Caco-2 (cell line): ENCODE measurements around the gene MLPH. TPM values are rescaled to one million over a fixed set of nuclear protein-coding genes. Genes with fewer than 3 reads are reported as not detected.

Experiments used
- BruUV-seq: library from RNA; stranded (reverse); fragments of 400-500 nt; replicated peaks from 2 replicates; lab custom pipeline; 2021; lab: Mats Ljungman, UMichigan
- CTCF ChIA-PET: fragments of 300-600 bp; sonication (Branson Sonifier 250); formaldehyde crosslinking; loops from one replicate; lab custom pipeline; 2022; ENCODE audit warnings: antibody characterized with exemption; lab: Charles Lee
- POLR2A ChIA-PET: fragments of 300-600 bp; sonication (Branson Sonifier 250); formaldehyde crosslinking; loops from one replicate; lab custom pipeline; 2022; ENCODE audit warnings: antibody characterized with exemption; lab: Charles Lee
- DNase-seq, 2 experiments: peaks; one replicate each; pipeline versions ENCODE4 v3.0.0 to v3.0.0-alpha.2; 2020 to 2022
- H3K27me3 ChIP-seq: replicated peaks from 2 replicates; pipeline ENCODE4 v1.6.0; 2011; ENCODE audit warnings: low read length; ENCODE audit not compliant: control insufficient read depth, insufficient read depth
- H3K36me3 ChIP-seq: 2 replicates; pipeline ENCODE4 v1.5.1; 2011; ENCODE audit warnings: low read length; ENCODE audit not compliant: control insufficient read depth, insufficient read depth
- H3K4me1 ChIP-seq: fragments of 250-450 bp; sonication (Bioruptor Pico); 2 replicates; pipeline ENCODE4 v1.5.1; 2020; ENCODE audit warnings: mild to moderate bottlenecking
- H3K4me3 ChIP-seq: 2 replicates; pipeline ENCODE4 v1.5.1; 2011; ENCODE audit warnings: low read depth, mild to moderate bottlenecking, control low read depth, low read length
- H3K9me3 ChIP-seq: fragments of 250-450 bp; sonication (Bioruptor Pico); 2 replicates; pipeline ENCODE4 v1.5.1; 2020; ENCODE audit warnings: mild to moderate bottlenecking, moderate library complexity
- H3K27ac Mint-ChIP-seq: one replicate; pipeline ENCODE4 v1.8.0; 2022; ENCODE audit warnings: mixed read lengths; ENCODE audit not compliant: unreplicated experiment
- H3K27me3 Mint-ChIP-seq: one replicate; pipeline ENCODE4 v1.8.0; 2022; ENCODE audit warnings: mixed read lengths; ENCODE audit not compliant: insufficient read depth, unreplicated experiment
- H3K36me3 Mint-ChIP-seq: one replicate; pipeline ENCODE4 v1.8.0; 2022; ENCODE audit warnings: mild to moderate bottlenecking, mixed read lengths; ENCODE audit not compliant: insufficient read depth, unreplicated experiment
- H3K4me1 Mint-ChIP-seq: one replicate; pipeline ENCODE4 v1.8.0; 2022; ENCODE audit warnings: low read depth, mixed read lengths; ENCODE audit not compliant: unreplicated experiment
- H3K4me3 Mint-ChIP-seq: one replicate; pipeline ENCODE4 v1.8.0; 2022; ENCODE audit warnings: mild to moderate bottlenecking, moderate library complexity, mixed read lengths; ENCODE audit not compliant: unreplicated experiment
- H3K9me3 Mint-ChIP-seq: one replicate; pipeline ENCODE4 v1.8.0; 2022; ENCODE audit warnings: mixed read lengths; ENCODE audit not compliant: unreplicated experiment
- intact Hi-C: fragments of 100-400 bp; cut with micrococcal nuclease; formaldehyde crosslinking; loops from one replicate; pipeline ENCODE4 v1.10.0; 2022; ENCODE audit not compliant: unreplicated experiment
- total RNA-seq: library from RNA; stranded (reverse); gene quantifications from 2 replicates; pipeline ENCODE4 v1.2.3, GENCODE V29; 2022
- TF ChIP-seq, protein P1 (sequence below), 2 experiments: fragments of 200-600 bp in 1 of 2; IDR thresholded peaks; 1 replicate in 1 of 2; 2 replicates in 1 of 2; pipeline versions ENCODE4 v1.5.1 to v1.8.0; 2011 to 2022; ENCODE audit warnings: antibody characterized with exemption in 1 of 2, control low read depth in 1 of 2, inconsistent platforms in 1 of 2, low read depth in 1 of 2, low read length in 1 of 2, mild to moderate bottlenecking in 1 of 2, moderate library complexity in 1 of 2; ENCODE audit not compliant: insufficient read depth in 1 of 2, severe bottlenecking in 1 of 2, unreplicated experiment in 1 of 2

Gene MLPH
- total RNA-seq, 1 experiment from 2014 or later = not detected

GRCh38 chr2:237574894-237575868 lies 88.1 kb downstream of the MLPH start:
- DNase-seq = no peak

DNA sequence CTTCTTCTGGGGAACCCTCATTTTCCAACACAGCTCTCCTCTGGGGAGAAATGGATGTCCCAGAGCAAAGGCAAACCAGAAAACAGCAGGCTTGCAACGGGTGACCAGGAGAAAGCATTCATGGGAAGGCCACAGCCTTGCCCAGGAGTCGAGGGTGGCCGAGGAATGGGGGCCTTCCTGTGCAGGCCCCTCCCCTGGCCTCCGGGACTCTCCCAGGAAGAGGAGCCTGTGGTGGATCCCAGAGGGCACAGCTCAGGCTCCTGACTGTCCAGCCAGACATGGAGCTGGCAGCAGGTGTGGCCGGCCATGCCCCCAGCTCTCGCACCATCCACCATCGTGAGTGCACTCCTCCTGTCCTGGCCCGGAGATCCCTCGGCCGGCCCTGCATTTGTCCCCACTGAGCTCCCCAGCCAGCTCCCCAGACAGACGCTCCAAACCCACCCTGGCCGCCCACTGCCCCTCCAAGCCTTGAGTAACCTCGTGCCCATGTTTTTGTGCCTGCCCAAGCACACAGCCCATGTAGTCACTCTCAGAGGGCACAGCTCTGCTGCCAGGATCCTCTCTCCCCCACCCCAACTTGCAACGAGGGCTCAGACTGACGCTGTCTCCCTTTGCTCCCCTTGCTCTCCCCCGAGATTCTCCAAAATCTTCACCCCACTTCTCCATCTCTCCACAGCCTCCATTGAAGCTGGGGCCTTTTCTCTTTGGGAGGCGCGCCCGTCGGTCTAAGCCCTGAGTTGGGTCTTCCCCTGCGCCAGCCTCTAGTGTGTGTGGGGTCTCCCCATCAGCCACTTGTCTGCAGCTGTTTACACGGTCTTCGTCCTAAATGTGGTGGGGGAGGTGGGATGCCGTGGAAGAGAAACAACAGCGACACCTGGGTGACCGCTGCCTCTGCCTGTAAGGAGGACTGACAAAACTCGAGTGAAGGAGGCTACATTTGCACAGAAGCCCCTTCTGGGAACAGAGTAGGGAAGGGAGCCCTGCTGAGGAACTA lies 89.1 kb downstream of the MLPH start:
- Histone ChIP-seq H3K4me3 (no peak overlapping the region), H3K9me3 (no peaks in the 10 kb centered on the region), H3K36me3 (no peaks in the 10 kb centered on the region), H3K4me1 (no peaks in the 10 kb centered on the region), H3K27me3 (no peaks in the 10 kb centered on the region)
- DNase-seq = no peak
- H3K9me3 Mint-ChIP-seq = no peaks in the 10 kb centered on the region
- no TSS peak for BruUV-seq
- no peaks in the 10 kb centered on the region for H3K27me3 Mint-ChIP-seq
- peaks cover 29% of the 10 kb centered on the region for H3K36me3 Mint-ChIP-seq
- H3K4me3 Mint-ChIP-seq = no peak overlapping the region
- no peak overlapping the region for H3K27ac Mint-ChIP-seq
- intact Hi-C loops = no loop called here
- TF ChIP-seq, protein P1, sequence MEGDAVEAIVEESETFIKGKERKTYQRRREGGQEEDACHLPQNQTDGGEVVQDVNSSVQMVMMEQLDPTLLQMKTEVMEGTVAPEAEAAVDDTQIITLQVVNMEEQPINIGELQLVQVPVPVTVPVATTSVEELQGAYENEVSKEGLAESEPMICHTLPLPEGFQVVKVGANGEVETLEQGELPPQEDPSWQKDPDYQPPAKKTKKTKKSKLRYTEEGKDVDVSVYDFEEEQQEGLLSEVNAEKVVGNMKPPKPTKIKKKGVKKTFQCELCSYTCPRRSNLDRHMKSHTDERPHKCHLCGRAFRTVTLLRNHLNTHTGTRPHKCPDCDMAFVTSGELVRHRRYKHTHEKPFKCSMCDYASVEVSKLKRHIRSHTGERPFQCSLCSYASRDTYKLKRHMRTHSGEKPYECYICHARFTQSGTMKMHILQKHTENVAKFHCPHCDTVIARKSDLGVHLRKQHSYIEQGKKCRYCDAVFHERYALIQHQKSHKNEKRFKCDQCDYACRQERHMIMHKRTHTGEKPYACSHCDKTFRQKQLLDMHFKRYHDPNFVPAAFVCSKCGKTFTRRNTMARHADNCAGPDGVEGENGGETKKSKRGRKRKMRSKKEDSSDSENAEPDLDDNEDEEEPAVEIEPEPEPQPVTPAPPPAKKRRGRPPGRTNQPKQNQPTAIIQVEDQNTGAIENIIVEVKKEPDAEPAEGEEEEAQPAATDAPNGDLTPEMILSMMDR (IDR thresholded peaks at IDR 0.05; ENCODE audit: insufficient read depth in 1 of 2, low read depth in 1 of 2, low read length in 1 of 2, severe bottlenecking in 1 of 2, unreplicated experiment in 1 of 2) = no peak
- ChIA-PET POLR2A (no interaction called here), CTCF (no interaction called here)
- peaks cover 8% of the 10 kb centered on the region for H3K4me1 Mint-ChIP-seq

More at GRCh38 chr2:237574894-237575868, 88.1 kb downstream of the MLPH start:
- Mint-ChIP-seq H3K36me3 (peaks cover 29% of the 10 kb centered on the region), H3K9me3 (no peaks in the 10 kb centered on the region), H3K4me1 (peaks cover 8% of the 10 kb centered on the region), H3K27ac (no peak overlapping the region), H3K4me3 (no peak overlapping the region), H3K27me3 (no peaks in the 10 kb centered on the region)
- H3K9me3 ChIP-seq = no peaks in the 10 kb centered on the region
- BruUV-seq = no TSS peak
- no peaks in the 10 kb centered on the region for H3K36me3 ChIP-seq
- POLR2A ChIA-PET = no interaction called here
- no peaks in the 10 kb centered on the region for H3K27me3 ChIP-seq
- CTCF ChIA-PET = no interaction called here
- H3K4me1 ChIP-seq = no peaks in the 10 kb centered on the region
- TF ChIP-seq, protein P1 (IDR thresholded peaks at IDR 0.05; ENCODE audit: insufficient read depth in 1 of 2, low read depth in 1 of 2, low read length in 1 of 2, severe bottlenecking in 1 of 2, unreplicated experiment in 1 of 2) = no peak
- H3K4me3 ChIP-seq = no peak overlapping the region
- intact Hi-C loops = no loop called here

DNA sequence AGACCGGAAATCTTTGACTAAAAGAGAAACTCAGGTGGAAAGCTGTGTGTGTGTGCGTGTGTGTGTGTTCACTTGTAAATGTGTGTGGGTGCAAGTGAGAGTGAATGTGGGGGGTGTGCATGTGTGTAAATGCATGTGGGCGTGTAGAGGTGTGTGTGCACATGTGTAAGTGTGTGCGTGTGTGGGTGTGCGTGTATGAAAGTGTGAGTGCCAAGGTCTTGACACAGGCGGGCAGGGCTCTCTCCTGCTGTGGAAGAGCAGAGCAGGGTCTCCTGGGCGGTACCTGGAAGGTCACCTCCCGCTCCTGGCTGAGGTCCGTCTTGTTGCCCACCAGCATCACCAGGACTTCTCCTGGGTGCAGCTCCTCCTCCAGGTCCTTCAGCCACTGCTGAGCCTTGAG lies 89.9 kb downstream of the MLPH start:
- Mint-ChIP-seq H3K36me3 (peaks cover 35% of the 10 kb centered on the region), H3K27ac (no peak overlapping the region), H3K4me1 (peaks cover 5% of the 10 kb centered on the region), H3K9me3 (no peaks in the 10 kb centered on the region), H3K27me3 (no peaks in the 10 kb centered on the region), H3K4me3 (no peak overlapping the region)
- Histone ChIP-seq H3K4me3 (no peak overlapping the region), H3K36me3 (no peaks in the 10 kb centered on the region), H3K27me3 (no peaks in the 10 kb centered on the region), H3K9me3 (no peaks in the 10 kb centered on the region), H3K4me1 (no peaks in the 10 kb centered on the region)
- TF ChIP-seq, protein P1 (IDR thresholded peaks at IDR 0.05; ENCODE audit: insufficient read depth in 1 of 2, low read depth in 1 of 2, low read length in 1 of 2, severe bottlenecking in 1 of 2, unreplicated experiment in 1 of 2) = no peak
- no peak for DNase-seq
- ChIA-PET POLR2A (no interaction called here), CTCF (no interaction called here)
- intact Hi-C loops = no loop called here
- no TSS peak for BruUV-seq
